K562 (cell line): ENCODE data around the gene HEMGN. TPM values are rescaled to one million over a fixed set of nuclear protein-coding genes. Genes with fewer than 3 reads are reported as not detected.

Experiments
- AFF1 ChIP-seq, 2 experiments: fragments of 450-650 bp; IDR thresholded peaks; 2 replicates each; pipeline ENCODE4 v1.6.1; 2018; ENCODE audit warnings: mild to moderate bottlenecking in 2 of 2, low read depth in 1 of 2; ENCODE audit not compliant: partially characterized antibody in 2 of 2
- ARID3B ChIP-seq: fragments of 250-450 bp; sonication (Bioruptor Pico); IDR thresholded peaks from 2 replicates; pipeline ENCODE4 v1.4.0; 2020; ENCODE audit warnings: borderline replicate concordance
- E2F6 ChIP-seq, 2 experiments: IDR thresholded peaks; 2 replicates each; pipeline ENCODE4 v1.6.1; 2011; ENCODE audit warnings: borderline replicate concordance in 1 of 2, control low read depth in 1 of 2, low read depth in 1 of 2, low read length in 1 of 2, mild to moderate bottlenecking in 1 of 2, mixed read lengths in 1 of 2, moderate library complexity in 1 of 2; ENCODE audit not compliant: insufficient read depth in 1 of 2, insufficient read length in 1 of 2, poor library complexity in 1 of 2, severe bottlenecking in 1 of 2; ENCODE audit errors: extremely low read depth in 1 of 2
- ELF4 ChIP-seq: fragments of 450-650 bp; formaldehyde crosslinking; IDR thresholded peaks from 2 replicates; pipeline ENCODE4 v1.4.0; 2022; ENCODE audit warnings: missing genetic modification characterization
- ELK3 ChIP-seq: fragments of 450-650 bp; formaldehyde crosslinking; IDR thresholded peaks from 2 replicates; pipeline ENCODE4 v1.4.0; 2020; ENCODE audit warnings: mild to moderate bottlenecking
- ZNF407 ChIP-seq: fragments of 450-650 bp; IDR thresholded peaks from 2 replicates; pipeline ENCODE4 v1.6.1; 2016; ENCODE audit warnings: low read depth
- polyA plus RNA-seq, 8 experiments: library from polyadenylated mRNA; depleted of rRNA in 4 of 8; stranded (reverse) in 5 of 8; unstranded in 3 of 8; fragments of >200 nt; fragmentation: Nextera tagmentation in 2 of 8; fragmentation: Illumina TruSeq in 1 of 8; extraction: Ambion mirVana in 2 of 8; extraction: Trizol in 1 of 8; gene quantifications; 2 replicates each; pipeline versions ENCODE4 v1.2.1 to v1.2.3, GENCODE V29; 2011 to 2014; ENCODE audit warnings: inconsistent platforms in 1 of 8, missing spikeins in 1 of 8
- total RNA-seq, 7 experiments: library from RNA; depleted of rRNA in 6 of 7; stranded (reverse); fragments of >200 nt in 6 of 7; fragmentation: Illumina TruSeq in 2 of 7; extraction: Trizol in 2 of 7; gene quantifications; 2 replicates each; pipeline versions ENCODE4 v1.2.1 to v1.2.3, GENCODE V29; 2011 to 2021; ENCODE audit warnings: low replicate concordance in 1 of 7

Gene HEMGN
- total and polyA plus RNA-seq, 9 of the 15 experiments (the other 6 are each of a cell fraction or from before 2014, with no cell fraction given) = 56.3 to 258 (median 137) TPM

- TF ChIP-seq ZNF407 (no peak), ELK3 (CRISPR knock-in tag) (no peak), AFF1 (IDR thresholded peaks at IDR 0.05; ENCODE audit: low read depth in 1 of 2, partially characterized antibody in 2 of 2) (peak in 1 of 2 experiments; percentile 87), ARID3B (no peak), E2F6 (IDR thresholded peaks at IDR 0.05; ENCODE audit: borderline replicate concordance in 1 of 2, extremely low read depth in 1 of 2, insufficient read depth in 1 of 2, insufficient read length in 1 of 2, low read depth in 1 of 2, low read length in 1 of 2, poor library complexity in 1 of 2, severe bottlenecking in 1 of 2) (peak in 1 of 2 experiments; percentile 49), ELF4 (no peak)
Measured at GRCh38 chr9:97954550-97954989, 16.6 kb upstream of the HEMGN start (continued).
